B cell (primary cell): Measurements from ENCODE around the gene CTCF. TPM values are rescaled to one million over a fixed set of nuclear protein-coding genes. Genes with fewer than 3 reads are reported as not detected.

Experiments
- ATAC-seq: fragments of 200-7000 bp; cut with Tn5 transposase; one replicate; pipeline ENCODE4 v1.10.0; 2021; ENCODE audit warnings: low read depth, mild to moderate bottlenecking, moderate number of reproducible peaks, moderate library complexity
- CTCF ChIA-PET: fragments of 350-600 bp; sonication (Branson Sonifier 250); formaldehyde crosslinking; loops from one replicate; lab custom pipeline; 2021; ENCODE audit warnings: antibody characterized with exemption, inconsistent platforms; lab: Charles Lee
- POLR2A ChIA-PET: fragments of 350-600 bp; sonication (Branson Sonifier 250); formaldehyde crosslinking; loops from one replicate; lab custom pipeline; 2021; ENCODE audit warnings: antibody characterized with exemption; lab: Charles Lee
- DNase-seq: peaks from one replicate; pipeline ENCODE4 v3.0.0; 2013
- H2AFZ ChIP-seq: 2 replicates; pipeline ENCODE4 v1.6.1; 2012; ENCODE audit warnings: mild to moderate bottlenecking, low read depth, low read length; ENCODE audit not compliant: insufficient read depth, poor library complexity, severe bottlenecking
- H3K27ac ChIP-seq, 2 donors: 1 replicate in 1 of 2; 2 replicates in 1 of 2; pipeline ENCODE4 v1.5.1; 2012 to 2013; ENCODE audit warnings: low read length in 2 of 2, mild to moderate bottlenecking in 2 of 2, moderate library complexity in 1 of 2
- H3K27me3 ChIP-seq, 4 experiments: fragments of 200-600 bp in 1 of 4; sonication (generic) in 1 of 4; replicated peaks in 1 of 4; 1 replicate in 2 of 4; 2 replicates in 2 of 4; pipeline versions ENCODE4 v1.6.1 to v1.7.0; 2013 to 2016; ENCODE audit warnings: low read length in 3 of 4, mild to moderate bottlenecking in 2 of 4, mixed read lengths in 1 of 4, moderate library complexity in 1 of 4; ENCODE audit not compliant: insufficient read depth in 4 of 4, control insufficient read depth in 3 of 4; ENCODE audit errors: control extremely low read depth in 1 of 4
- H3K36me3 ChIP-seq, 2 experiments: replicated peaks in 1 of 2; 1 replicate in 1 of 2; 2 replicates in 1 of 2; pipeline versions ENCODE4 v1.6.1 to v1.7.1; 2013; ENCODE audit warnings: low read length in 1 of 2; ENCODE audit not compliant: insufficient read depth in 2 of 2, control insufficient read depth in 1 of 2; ENCODE audit errors: control extremely low read depth in 1 of 2, extremely low read depth in 1 of 2
- H3K4me1 ChIP-seq, 2 donors: fragments of 200-600 bp in 1 of 2; sonication (generic) in 1 of 2; 1 replicate in 1 of 2; 2 replicates in 1 of 2; pipeline versions ENCODE4 v1.5.1 to v1.6.1; 2013 to 2017; ENCODE audit warnings: low read length in 2 of 2; ENCODE audit not compliant: control insufficient read depth in 2 of 2, insufficient read depth in 2 of 2
- H3K4me2 ChIP-seq: replicated peaks from 2 replicates; pipeline ENCODE3; 2012; ENCODE audit warnings: mild to moderate bottlenecking, low read depth, low read length; ENCODE audit not compliant: poor library complexity, severe bottlenecking
- H3K4me3 ChIP-seq, 5 experiments: fragments of 200-600 bp in 1 of 5; sonication (generic) in 1 of 5; 1 replicate in 3 of 5; 2 replicates in 2 of 5; pipeline versions ENCODE4 v1.5.1 to v1.7.0; 2011 to 2016; ENCODE audit warnings: low read length in 4 of 5, mild to moderate bottlenecking in 4 of 5, low read depth in 2 of 5, control low read depth in 1 of 5, moderate library complexity in 1 of 5; ENCODE audit not compliant: insufficient read depth in 1 of 5; ENCODE audit errors: control extremely low read depth in 1 of 5, extremely low read depth in 1 of 5
- H3K79me2 ChIP-seq: fragments of 200-600 bp; sonication (generic); one replicate; pipeline ENCODE4 v1.6.0; 2016; ENCODE audit warnings: low read length; ENCODE audit not compliant: control insufficient read depth, insufficient read depth
- H3K9ac ChIP-seq: fragments of 200-600 bp; sonication (generic); 2 replicates; pipeline ENCODE4 v1.6.1; 2017; ENCODE audit warnings: mild to moderate bottlenecking, low read length, moderate library complexity
- H3K9me3 ChIP-seq, 3 donors: one replicate each; pipeline versions ENCODE4 v1.6.1 to v1.7.1; 2013; ENCODE audit warnings: low read length in 2 of 3; ENCODE audit not compliant: control insufficient read depth in 2 of 3, insufficient read depth in 1 of 3; ENCODE audit errors: control extremely low read depth in 1 of 3
- H4K20me1 ChIP-seq: 2 replicates; pipeline ENCODE4 v1.6.0; 2012; ENCODE audit warnings: mild to moderate bottlenecking, low read length; ENCODE audit not compliant: insufficient read depth, control insufficient read depth, poor library complexity, severe bottlenecking
- H3K27ac Mint-ChIP-seq: one replicate; pipeline ENCODE4 v1.8.0; 2021; ENCODE audit warnings: mixed read lengths
- H3K27me3 Mint-ChIP-seq: one replicate; pipeline ENCODE4 v1.8.0; 2021; ENCODE audit warnings: mixed read lengths
- H3K4me1 Mint-ChIP-seq: one replicate; pipeline ENCODE4 v1.8.0; 2021; ENCODE audit warnings: mixed read lengths
- H3K4me3 Mint-ChIP-seq: one replicate; pipeline ENCODE4 v1.8.0; 2021; ENCODE audit warnings: mixed read lengths
- H3K9me3 Mint-ChIP-seq: one replicate; pipeline ENCODE4 v1.8.0; 2022; ENCODE audit warnings: mixed read lengths; ENCODE audit not compliant: insufficient read depth
- CTCF ChIP-seq: fragments of 200-600 bp; IDR thresholded peaks from one replicate; pipeline ENCODE4 v1.8.0; 2022; ENCODE audit warnings: antibody characterized with exemption, mild to moderate bottlenecking
- EZH2 ChIP-seq: IDR thresholded peaks from 2 replicates; pipeline ENCODE4 v1.6.1; 2012; ENCODE audit warnings: borderline replicate concordance, low read depth, mild to moderate bottlenecking, moderate library complexity, low read length; ENCODE audit not compliant: insufficient read depth, poor library complexity, severe bottlenecking
- WGBS: methylation state at CpG from one replicate; pipeline ENCODE4 v1.1.5; 2013; ENCODE audit warnings: missing lambda C conversion rate; ENCODE audit not compliant: insufficient coverage; 5-methylcytosine and 5-hydroxymethylcytosine counted together
- intact Hi-C: fragments of 100-400 bp; cut with micrococcal nuclease; formaldehyde crosslinking; loops from one replicate; pipeline ENCODE4 v1.10.0; 2022
- polyA plus RNA-seq: library from polyadenylated mRNA; depleted of rRNA; stranded (reverse); fragments of >200 nt; gene quantifications from 2 replicates; pipeline ENCODE4 v1.2.3, GENCODE V29; 2012
- total RNA-seq, 2 donors: library from RNA; stranded (reverse); fragments of 120-200 nt in 1 of 2; gene quantifications; 1 replicate in 1 of 2; 2 replicates in 1 of 2; pipeline versions ENCODE4 v1.2.3 to v1.2.4, GENCODE V29; 2013 to 2022

CTCF gene
- total and polyA plus RNA-seq, 2 donors (not counting 1 experiment from before 2014, with no cell fraction given) = 42.7 to 78.4 TPM

- peak overlapping the region in 4 of 5 experiments; percentile 26 to 41 (median 39) for H3K4me3 ChIP-seq
- no peak overlapping the region for H2AFZ ChIP-seq
- H3K9me3 Mint-ChIP-seq = no peaks in the 10 kb centered on the region
- WGBS = 0% methylated on average over 13 of the region's 16 CpGs
- no peaks in the 10 kb centered on the region for H3K27me3 ChIP-seq
- peaks cover 85% of the 10 kb centered on the region for H3K4me1 Mint-ChIP-seq
- intact Hi-C loops = loop anchor here (1.0 to 10.0 kb wide), 7 partner anchors 15 to 537 kb away; partner anchors contain the start of genes CTCF and NFATC3
- peaks cover 3 to 51% of the 10 kb centered on the region in 2 experiments for H3K36me3 ChIP-seq
- peaks cover 0 to 3% (median 0%) of the 10 kb centered on the region in 3 donors for H3K9me3 ChIP-seq
- ChIA-PET CTCF (interaction anchor here (0.6 to 13.5 kb wide), 43 partner anchors 8 to 451 kb away, joined by 3 to 407 read pairs (median 5); partner anchors contain the start of genes ACD, ATP6V0D1, C16orf86 and CARMIL2), POLR2A (interaction anchor here (0.8 to 7.3 kb wide), 14 partner anchors 8 to 266 kb away, joined by 3 to 166 read pairs (median 9); partner anchors contain the start of genes ACD, ATP6V0D1, CARMIL2 and CTCF)
- peaks cover 83 to 94% of the 10 kb centered on the region in 2 donors for H3K4me1 ChIP-seq
- DNase-seq = peak; percentile 92
- peaks cover 32% of the 10 kb centered on the region for H4K20me1 ChIP-seq
- H3K27ac Mint-ChIP-seq = peak overlapping the region; percentile 98
- peak overlapping the region; percentile 91 to 95 for H3K27ac ChIP-seq
- peak overlapping the region; percentile 34 for H3K9ac ChIP-seq
- H3K79me2 ChIP-seq = peaks cover 22% of the 10 kb centered on the region
- H3K27me3 Mint-ChIP-seq = no peaks in the 10 kb centered on the region
- H3K4me2 ChIP-seq = peak overlapping the region; percentile 79
- TF ChIP-seq EZH2 = no peak
- ATAC-seq = peak; percentile 70
- peak overlapping the region; percentile 85 for H3K4me3 Mint-ChIP-seq
These were observed 14.7 kb upstream of the CTCF start for GRCh38 chr16:67547423-67548264.

GRCh38 chr16:67548265-67549126 is 13.8 kb upstream of the CTCF start:
- no peak overlapping the region for H2AFZ ChIP-seq
- CTCF ChIA-PET = interaction anchor here (0.6 to 13.5 kb wide), 23 partner anchors 7 to 258 kb away, joined by 3 to 407 read pairs (median 10); partner anchors contain the start of genes ATP6V0D1, C16orf86, CARMIL2 and CTCF
- peak overlapping the region; percentile 91 to 95 for H3K27ac ChIP-seq
- peak overlapping the region in 3 of 5 experiments; percentile 7 to 41 (median 41) for H3K4me3 ChIP-seq
- POLR2A ChIA-PET = interaction anchor here (0.6 to 7.3 kb wide), 12 partner anchors 7 to 736 kb away, joined by 7 to 166 read pairs (median 11); partner anchors contain the start of genes ACD, ATP6V0D1, CARMIL2 and CTCF
- peak overlapping the region; percentile 85 for H3K4me3 Mint-ChIP-seq
- H4K20me1 ChIP-seq = peaks cover 24% of the 10 kb centered on the region
- 45% methylated on average over 3 of the region's 4 CpGs for WGBS
- H3K4me1 Mint-ChIP-seq = peaks cover 85% of the 10 kb centered on the region
- TF ChIP-seq CTCF = no peak
- no peak for TF ChIP-seq EZH2
- H3K27me3 ChIP-seq = no peaks in the 10 kb centered on the region
- peak overlapping the region; percentile 79 for H3K4me2 ChIP-seq
- peaks cover 27% of the 10 kb centered on the region for H3K79me2 ChIP-seq
- H3K27me3 Mint-ChIP-seq = no peaks in the 10 kb centered on the region
- H3K36me3 ChIP-seq = peaks cover under 1 to 43% of the 10 kb centered on the region in 2 experiments
- H3K9ac ChIP-seq = peak overlapping the region; percentile 34
- intact Hi-C loops = loop anchor here (10.0 kb wide), 1 partner anchor 536 kb away; the partner anchor contains the start of gene NFATC3
- ATAC-seq = peak; percentile 60
- DNase-seq = peak; percentile 83
- H3K9me3 Mint-ChIP-seq = no peaks in the 10 kb centered on the region
- peak overlapping the region; percentile 98 for H3K27ac Mint-ChIP-seq
- peaks cover 0 to 3% (median 0%) of the 10 kb centered on the region in 3 donors for H3K9me3 ChIP-seq
- H3K4me1 ChIP-seq = peaks cover 83 to 94% of the 10 kb centered on the region in 2 donors
